Testis (tissue), 2 donors: Measurements from ENCODE around the gene SOCS7.

ENCODE experiments used
- POLR2A ChIP-seq: fragments of 450-650 bp; IDR thresholded peaks from one replicate; pipeline ENCODE4 v1.6.1; 2017; ENCODE audit warnings: antibody characterized with exemption, mild to moderate bottlenecking, moderate library complexity
- TF ChIP-seq, protein P1 (sequence below), 3 experiments: fragments of 450-650 bp in 2 of 3; fragments of 200-600 bp in 1 of 3; sonication (generic) in 1 of 3; IDR thresholded peaks; one replicate each; pipeline ENCODE4 v1.5.1; 2016 to 2019; ENCODE audit warnings: antibody characterized with exemption in 3 of 3, mild to moderate bottlenecking in 2 of 3, moderate library complexity in 1 of 3

DNA sequence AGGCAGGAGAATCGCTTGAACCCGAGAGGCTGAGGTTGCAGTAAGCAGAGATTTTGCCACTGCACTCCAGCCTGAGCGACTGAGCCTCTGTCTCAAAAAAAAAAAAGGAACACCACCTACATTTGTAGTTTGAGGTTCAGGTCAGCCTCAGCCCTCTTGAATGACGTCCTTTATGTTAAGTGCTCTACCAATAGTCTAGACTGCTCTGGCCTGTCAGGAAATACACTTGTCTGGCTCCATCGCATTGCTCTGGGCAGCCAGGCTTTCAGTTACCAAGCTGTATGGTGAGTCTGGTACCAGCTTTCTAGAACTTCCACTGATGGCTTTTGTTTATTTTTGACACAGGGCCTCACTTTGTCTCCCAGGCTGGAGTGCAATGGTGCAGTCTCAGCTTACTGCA, 11.4 kb downstream of the SOCS7 start:
- TF ChIP-seq, protein P1, sequence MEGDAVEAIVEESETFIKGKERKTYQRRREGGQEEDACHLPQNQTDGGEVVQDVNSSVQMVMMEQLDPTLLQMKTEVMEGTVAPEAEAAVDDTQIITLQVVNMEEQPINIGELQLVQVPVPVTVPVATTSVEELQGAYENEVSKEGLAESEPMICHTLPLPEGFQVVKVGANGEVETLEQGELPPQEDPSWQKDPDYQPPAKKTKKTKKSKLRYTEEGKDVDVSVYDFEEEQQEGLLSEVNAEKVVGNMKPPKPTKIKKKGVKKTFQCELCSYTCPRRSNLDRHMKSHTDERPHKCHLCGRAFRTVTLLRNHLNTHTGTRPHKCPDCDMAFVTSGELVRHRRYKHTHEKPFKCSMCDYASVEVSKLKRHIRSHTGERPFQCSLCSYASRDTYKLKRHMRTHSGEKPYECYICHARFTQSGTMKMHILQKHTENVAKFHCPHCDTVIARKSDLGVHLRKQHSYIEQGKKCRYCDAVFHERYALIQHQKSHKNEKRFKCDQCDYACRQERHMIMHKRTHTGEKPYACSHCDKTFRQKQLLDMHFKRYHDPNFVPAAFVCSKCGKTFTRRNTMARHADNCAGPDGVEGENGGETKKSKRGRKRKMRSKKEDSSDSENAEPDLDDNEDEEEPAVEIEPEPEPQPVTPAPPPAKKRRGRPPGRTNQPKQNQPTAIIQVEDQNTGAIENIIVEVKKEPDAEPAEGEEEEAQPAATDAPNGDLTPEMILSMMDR (IDR thresholded peaks at IDR 0.05), result no peak
- no peak for TF ChIP-seq POLR2A
